Stomach (tissue), 4 donors: ENCODE results near the gene OLA1.

Experiments used
- POLR2A ChIP-seq, 4 donors: fragments of 450-650 bp; IDR thresholded peaks; one replicate each; pipeline ENCODE4 v1.6.1; 2016; ENCODE audit warnings: antibody characterized with exemption in 4 of 4, control low read depth in 2 of 4, mild to moderate bottlenecking in 1 of 4, moderate library complexity in 1 of 4
- POLR2AphosphoS5 ChIP-seq, 3 donors: sonication (generic); formaldehyde crosslinking; IDR thresholded peaks; one replicate each; pipeline ENCODE4 v1.6.1; 2016; ENCODE audit warnings: antibody characterized with exemption in 3 of 3
- TF ChIP-seq, protein P1 (sequence below), 7 experiments: fragments of 450-650 bp in 4 of 7; fragments of 200-600 bp in 3 of 7; sonication (generic) in 3 of 7; IDR thresholded peaks; one replicate each; pipeline ENCODE4 v1.5.1; 2016 to 2019; ENCODE audit warnings: antibody characterized with exemption in 7 of 7, control low read depth in 2 of 7, mild to moderate bottlenecking in 1 of 7

DNA sequence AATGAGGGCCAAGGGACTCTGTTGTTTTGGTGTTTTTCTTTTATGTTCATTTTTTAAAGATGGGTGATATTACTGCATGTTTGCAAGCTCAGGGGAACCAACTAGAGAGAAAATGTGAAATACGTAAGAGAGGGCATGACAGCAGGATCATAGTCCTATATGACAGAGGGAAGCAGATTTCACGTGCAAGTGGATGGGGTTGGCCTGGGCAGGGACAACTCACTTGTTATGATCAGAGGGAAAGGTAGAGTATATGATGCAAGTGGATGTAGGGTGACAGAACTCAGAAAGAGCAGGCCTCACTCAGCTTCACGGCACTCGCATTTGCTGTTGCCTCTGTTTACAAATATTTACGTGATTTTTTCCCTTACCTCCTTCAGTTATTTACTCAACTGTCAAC lies 67.0 kb downstream of the OLA1 start:
- TF ChIP-seq POLR2AphosphoS5 (IDR thresholded peaks at IDR 0.05), result no peak
- TF ChIP-seq POLR2A (IDR thresholded peaks at IDR 0.05), result no peak
- TF ChIP-seq, protein P1, sequence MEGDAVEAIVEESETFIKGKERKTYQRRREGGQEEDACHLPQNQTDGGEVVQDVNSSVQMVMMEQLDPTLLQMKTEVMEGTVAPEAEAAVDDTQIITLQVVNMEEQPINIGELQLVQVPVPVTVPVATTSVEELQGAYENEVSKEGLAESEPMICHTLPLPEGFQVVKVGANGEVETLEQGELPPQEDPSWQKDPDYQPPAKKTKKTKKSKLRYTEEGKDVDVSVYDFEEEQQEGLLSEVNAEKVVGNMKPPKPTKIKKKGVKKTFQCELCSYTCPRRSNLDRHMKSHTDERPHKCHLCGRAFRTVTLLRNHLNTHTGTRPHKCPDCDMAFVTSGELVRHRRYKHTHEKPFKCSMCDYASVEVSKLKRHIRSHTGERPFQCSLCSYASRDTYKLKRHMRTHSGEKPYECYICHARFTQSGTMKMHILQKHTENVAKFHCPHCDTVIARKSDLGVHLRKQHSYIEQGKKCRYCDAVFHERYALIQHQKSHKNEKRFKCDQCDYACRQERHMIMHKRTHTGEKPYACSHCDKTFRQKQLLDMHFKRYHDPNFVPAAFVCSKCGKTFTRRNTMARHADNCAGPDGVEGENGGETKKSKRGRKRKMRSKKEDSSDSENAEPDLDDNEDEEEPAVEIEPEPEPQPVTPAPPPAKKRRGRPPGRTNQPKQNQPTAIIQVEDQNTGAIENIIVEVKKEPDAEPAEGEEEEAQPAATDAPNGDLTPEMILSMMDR (IDR thresholded peaks at IDR 0.05), result no peak
